HG03025 (cell line): Measurements from ENCODE around the gene EIF3CL.
"Not testable (repeated sequence)": the region's sequence is repeated elsewhere in the genome, so short reads cannot be mapped to it uniquely, and the experiment has no call there.

ENCODE experiments used
- ATAC-seq: cut with Tn5 transposase; IDR thresholded peaks from one replicate; pipeline ENCODE4 v1.9.1; 2021; ENCODE audit warnings: mild to moderate bottlenecking, moderate library complexity; ENCODE audit not compliant: unreplicated experiment, low FRiP score

The EIF3CL gene

GRCh38 chr16:28364268-28365173 is 39.1 kb downstream of the EIF3CL start:
- peak; percentile 80 for ATAC-seq

GRCh38 chr16:28363408-28363807 is 40.2 kb downstream of the EIF3CL start, which contains the start of gene NPIPB6:
Gene NPIPB6 (minus strand): TSS chr16:28363508. CDS start chr16:28362822, 686 bp downstream.
- not testable (repeated sequence) for ATAC-seq

- ATAC-seq, result not testable (repeated sequence)
These were observed 41.0 kb downstream of the EIF3CL start for GRCh38 chr16:28362600-28362999.

GRCh38 chr16:28338230-28338629 is 65.4 kb downstream of the EIF3CL start:
- not testable (repeated sequence) for ATAC-seq

GRCh38 chr16:28336940-28337710 is 66.5 kb downstream of the EIF3CL start:
- not testable (repeated sequence) for ATAC-seq

GRCh38 chr16:28335678-28336077 is 68.0 kb downstream of the EIF3CL start:
- ATAC-seq, result not testable (repeated sequence)

- not testable (repeated sequence) for ATAC-seq
These were observed 71.0 kb downstream of the EIF3CL start for GRCh38 chr16:28332632-28333031.

GRCh38 chr16:28330981-28331380 is 72.7 kb downstream of the EIF3CL start:
- not testable (repeated sequence) for ATAC-seq

GRCh38 chr16:28330232-28330631 is 73.4 kb downstream of the EIF3CL start:
- ATAC-seq, result not testable (repeated sequence)
